GM21528 (cell line): Measurements from ENCODE around the gene MPO.

ENCODE experiments used
- ATAC-seq: cut with Tn5 transposase; IDR thresholded peaks from one replicate; pipeline ENCODE4 v1.9.1; 2021; ENCODE audit warnings: mild to moderate bottlenecking, moderate library complexity; ENCODE audit not compliant: unreplicated experiment, low FRiP score

MPO gene

DNA sequence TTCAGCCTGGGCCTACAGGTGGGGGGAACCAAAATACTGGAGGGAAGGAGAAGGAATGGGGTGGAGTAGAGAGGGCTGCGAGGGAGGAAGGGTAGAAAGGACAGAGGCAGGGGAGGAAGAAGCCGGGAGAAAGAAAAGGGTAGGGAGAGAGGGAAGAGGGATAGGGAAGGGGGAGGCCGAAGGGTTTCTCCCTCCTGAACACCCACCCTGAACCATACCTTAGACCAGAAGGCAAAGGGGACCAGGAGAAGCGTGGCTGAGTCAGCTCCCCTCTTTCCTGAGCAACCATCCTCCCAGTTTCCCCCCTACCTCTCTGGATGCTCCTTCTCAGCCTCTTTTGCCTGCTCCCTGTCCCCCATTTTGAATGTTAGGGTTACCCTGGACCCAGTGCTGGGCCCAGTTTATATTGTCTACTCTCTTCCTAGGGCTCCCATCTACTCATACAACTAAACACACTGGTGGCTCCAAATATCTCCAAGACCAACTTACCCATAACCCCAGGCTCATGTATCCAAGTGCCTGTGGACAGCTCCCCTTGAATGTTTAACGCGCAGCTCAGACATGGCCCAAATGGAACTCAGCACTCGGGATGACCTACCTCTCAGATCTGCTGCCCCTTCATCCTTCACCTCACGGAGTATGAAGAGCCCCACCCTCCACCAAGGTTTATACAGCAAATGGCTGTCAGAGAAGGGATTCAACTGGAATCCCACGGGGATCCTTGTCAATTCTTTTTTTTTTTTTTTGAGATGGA is 40.0 kb upstream of the MPO start:
- ATAC-seq = no peak

DNA sequence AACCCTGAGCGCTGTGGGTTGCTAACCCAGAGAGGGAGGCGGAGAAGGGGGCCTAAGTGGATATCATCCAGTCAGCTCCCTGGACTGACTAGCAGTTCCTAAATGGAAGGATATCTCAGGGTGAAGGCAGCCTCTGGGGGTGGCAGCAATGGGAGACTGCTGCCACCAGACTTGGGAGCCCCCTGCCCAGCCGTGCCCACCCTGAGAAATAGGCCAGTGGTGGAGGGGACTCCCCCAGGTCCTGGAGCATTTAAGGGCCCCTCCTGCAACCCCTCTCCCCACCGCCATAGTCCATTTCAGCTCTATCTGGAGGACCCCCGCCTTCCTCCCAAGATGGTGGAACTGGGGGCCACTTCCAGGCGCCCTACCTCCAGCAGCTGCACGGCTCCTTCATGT is 39.4 kb upstream of the MPO start:
- ATAC-seq = no peak

DNA sequence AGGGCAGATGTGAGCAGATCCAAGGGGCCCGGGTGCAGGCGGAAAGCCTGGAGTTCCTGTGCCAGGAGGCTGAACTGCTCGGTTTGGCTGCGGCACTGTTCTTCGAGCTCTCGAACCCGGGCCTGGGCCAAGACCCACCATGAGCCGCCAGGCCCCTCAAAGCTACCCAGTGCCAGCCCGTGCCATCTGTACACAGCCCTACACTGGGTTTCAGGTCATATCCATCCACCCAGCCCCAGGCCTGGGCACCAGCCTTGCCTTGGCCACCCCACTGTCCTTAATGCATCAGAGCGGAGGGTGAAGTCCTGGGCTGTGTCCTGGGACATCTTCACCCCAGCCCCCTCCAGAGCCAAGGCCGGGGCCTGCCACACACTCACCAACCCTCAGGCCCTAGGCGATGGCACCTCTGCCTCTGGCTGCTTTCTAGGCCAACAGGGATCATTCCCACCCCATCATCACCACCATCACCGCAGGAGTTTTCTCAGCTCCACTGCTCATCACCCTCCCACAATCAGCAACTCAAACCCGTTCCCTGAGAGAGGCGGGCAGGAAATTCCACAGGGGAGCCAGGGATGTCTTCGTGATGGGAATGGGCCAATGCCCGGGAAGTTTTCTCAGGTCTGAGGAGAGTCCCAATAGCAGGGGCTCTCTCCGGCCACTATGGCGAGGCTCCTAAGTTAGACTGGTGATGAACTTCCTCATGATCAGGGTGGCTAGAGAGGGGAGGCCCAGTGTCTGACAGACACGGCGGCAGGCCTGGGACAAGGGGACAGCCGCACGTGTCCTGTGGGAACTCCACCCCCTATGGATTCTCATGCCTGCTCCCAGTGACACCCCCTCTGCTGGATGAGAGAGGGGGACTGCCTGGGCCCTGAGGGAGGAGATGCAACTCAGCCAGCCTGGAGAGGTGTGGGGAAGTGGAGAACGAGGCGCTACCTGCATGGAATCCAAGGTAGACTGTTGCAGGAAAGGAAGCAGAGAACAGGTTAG is 38.7 kb upstream of the MPO start:
- no peak for ATAC-seq

DNA sequence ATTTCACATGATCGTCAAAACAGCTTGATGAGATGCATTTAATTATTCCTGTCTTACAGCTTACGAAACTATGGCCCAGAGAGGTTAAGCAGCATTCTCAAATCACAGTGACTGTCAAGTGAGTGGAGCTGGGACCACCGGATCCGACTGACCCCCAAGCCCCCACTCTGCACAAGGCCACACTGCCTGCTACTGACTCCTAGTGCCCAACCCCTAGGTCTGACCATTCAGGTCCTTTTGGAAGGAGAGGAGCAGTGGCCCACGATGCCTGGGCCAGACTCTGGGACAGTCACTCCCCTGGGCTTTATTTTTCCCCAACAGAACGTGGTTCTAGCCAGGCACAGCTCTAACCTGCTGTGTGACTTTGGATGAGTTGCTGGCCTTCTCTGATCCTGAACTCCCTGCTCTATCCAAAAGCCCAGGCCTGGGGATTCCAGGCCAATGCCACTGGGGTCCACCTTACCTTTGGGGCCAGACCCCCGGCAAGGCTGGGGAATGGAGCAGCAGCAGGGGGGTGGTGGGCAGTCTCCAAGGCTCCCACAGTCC is 38.0 kb upstream of the MPO start:
- ATAC-seq = no peak

DNA sequence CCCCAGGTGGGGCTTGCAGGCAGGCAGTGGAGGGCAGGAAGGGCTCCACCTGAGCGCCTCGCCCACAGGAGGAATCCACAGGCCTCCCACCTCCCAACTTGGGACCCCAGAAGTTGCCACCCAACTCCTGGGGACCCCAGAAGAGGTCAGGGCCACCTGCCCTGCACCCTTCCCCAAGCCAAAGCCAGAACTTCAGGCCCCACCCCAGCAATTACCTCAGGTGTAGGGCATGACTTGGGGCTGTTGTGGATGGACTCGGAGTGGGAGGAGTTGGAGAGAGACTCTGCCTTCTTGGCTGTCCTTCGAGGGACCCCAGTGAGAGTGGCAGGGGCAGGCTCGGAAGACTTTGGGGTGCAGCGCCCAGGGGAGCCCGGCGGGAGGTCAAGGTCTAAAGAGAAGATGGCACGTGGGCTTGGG is 37.3 kb upstream of the MPO start:
- no peak for ATAC-seq

DNA sequence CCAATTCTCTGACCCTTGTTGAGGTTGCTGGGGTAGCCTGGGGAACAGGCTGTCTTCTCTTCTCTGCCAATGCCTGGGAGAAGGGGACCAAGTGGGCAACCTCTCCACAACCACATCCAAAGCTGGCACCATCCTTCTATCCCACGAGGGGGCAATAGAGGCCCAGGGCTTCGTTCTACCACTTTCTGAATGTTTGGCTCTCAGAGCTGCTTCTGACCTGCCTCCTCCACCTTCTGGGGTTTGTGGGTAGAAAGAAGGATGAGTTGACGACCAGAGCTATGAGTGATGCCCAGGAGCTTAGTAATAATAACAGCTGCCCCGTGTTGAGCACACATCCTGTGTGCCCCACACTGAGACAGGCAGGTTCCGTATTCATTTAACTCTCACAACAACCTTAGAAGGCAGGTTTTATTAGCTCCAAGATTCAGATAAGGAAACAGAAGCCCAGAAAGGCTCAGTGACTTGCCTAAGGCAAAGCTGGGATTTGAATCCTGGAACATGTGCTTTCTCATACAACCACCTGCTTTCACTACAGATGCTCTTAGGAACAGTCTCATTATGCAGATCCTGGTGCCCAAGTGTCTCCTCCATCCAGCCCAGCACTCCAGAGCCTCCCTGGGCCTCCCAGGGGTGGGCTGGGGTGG is 36.8 kb upstream of the MPO start:
- ATAC-seq = no peak

DNA sequence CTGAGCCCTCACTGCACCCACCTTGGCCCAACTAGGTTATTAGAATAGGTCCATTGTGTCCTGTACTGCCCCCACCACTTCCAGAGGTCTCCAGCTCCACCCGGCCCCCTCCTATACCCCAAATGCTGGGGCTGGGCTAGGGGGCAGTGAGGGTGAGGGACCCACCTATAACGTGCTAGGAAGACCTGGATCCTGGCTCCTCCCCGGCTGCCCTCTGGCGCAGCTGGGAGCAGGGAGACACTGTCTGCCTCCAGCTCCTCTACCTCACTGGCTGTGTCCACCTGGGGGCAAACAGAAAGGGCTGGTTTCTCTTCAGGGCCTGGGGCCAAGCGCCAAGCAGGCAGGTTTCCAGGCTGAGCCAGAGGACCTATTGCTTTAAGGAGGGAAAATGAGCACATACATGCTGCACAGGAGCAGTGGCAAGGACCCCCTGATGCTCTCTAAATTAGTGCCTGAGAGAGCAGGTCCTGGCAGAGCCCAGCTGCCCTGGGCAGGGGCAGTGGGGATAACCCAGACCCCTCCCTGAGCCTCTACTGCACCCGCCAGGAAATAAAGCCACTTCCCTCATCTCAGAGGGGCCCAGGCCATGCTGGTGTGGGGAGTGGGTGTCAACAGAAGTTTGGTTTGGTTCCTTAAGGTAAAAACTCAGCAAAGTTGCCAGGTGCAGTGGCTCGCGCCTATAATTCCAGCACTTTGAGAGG is 35.7 kb upstream of the MPO start:
- no peak for ATAC-seq

DNA sequence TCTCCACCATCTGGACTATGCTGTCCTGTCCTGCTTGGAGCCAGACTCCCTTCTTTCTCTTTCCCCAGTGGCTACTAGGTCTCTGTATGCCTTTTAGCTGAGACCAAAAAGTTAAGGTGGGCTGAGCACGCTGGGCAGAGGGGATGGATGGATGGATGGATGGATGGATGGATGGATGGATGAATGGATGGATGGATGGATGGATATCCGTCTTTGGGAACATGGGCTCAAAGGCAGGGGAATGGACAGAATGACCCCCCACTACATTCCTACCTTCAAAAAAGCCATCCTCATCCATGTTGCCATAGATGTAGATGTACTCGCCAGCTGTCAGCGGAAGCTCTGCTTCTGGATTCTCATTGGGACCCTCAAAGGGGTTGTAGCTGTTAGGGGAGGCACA is 35.0 kb upstream of the MPO start:
- ATAC-seq = no peak

DNA sequence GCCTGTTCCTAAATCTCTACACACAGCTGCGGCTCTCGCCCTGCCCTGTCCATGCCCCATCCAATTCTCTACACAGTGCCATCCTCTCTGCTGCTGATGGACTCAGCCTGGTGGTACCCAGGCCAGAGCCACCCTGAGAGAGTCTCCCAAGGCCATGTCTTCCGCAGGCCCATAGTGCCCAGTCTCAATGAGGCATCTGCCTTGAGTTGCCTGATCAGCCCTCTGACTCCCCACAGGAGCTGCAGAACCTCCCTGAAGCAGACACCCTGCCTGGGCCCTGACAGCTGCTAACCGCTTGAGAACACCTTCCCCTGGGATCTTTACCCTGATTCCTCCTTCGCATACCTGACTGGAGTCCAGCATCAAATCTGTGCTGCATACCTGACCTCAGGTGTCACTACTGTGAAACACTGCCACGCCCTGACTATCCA is 34.6 kb upstream of the MPO start:
- no peak for ATAC-seq

DNA sequence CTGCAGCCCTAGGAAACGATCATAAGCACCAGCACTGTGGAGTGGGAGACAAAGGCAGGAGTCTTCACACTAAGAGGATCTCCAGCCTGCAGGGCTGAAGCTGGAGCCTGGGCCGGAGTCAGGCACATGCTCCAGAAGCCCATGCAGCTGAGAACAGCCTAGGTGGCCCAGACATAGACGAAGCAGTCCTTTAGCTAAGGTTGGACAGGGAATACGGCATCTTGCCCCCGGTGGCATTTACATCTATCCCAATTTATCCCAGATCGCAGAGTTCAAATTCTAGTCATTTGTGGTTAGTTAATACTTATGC is 33.9 kb upstream of the MPO start:
- ATAC-seq = no peak

DNA sequence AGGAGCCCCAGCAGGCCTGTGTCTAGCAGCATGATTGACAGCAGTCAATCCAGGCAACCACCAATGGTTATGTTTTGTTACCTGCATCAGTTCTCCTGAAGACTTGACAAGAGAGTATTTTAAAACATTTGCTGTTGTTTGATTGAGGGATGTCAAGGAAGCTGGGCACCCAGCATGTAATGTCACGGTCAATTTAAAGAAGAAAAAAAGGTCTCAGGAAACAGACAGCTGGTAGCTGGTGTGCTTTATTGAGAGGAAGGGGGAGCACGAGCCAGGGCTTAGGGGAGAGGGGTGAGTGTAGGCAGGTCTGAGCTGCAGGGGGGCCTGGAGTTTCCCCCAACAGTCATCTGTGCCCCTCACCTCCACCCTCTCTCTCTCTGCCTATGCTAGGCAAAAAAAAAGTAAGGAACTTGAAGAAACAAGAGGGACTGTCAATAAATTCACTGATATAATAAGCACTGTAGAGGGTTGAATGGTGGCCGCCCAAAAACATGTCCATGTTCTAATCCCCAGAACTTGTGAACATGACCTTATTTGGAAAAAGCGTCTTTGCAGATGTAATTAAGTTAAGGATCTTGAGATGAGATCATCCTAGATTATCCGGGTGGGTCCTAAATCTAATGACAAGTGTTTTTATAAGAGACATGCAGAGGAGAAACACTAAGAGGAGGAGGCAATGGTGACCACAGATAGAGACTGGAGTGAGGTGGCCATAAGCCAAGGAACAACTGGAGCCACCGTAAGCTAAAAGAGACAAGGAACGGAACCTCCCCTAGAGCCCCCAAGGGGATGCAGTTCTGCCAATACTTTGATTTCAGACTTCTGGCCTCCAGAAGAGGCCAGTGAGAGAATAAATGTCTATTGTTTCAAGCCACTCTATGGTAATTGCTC is 33.3 kb upstream of the MPO start:
- no peak for ATAC-seq

DNA sequence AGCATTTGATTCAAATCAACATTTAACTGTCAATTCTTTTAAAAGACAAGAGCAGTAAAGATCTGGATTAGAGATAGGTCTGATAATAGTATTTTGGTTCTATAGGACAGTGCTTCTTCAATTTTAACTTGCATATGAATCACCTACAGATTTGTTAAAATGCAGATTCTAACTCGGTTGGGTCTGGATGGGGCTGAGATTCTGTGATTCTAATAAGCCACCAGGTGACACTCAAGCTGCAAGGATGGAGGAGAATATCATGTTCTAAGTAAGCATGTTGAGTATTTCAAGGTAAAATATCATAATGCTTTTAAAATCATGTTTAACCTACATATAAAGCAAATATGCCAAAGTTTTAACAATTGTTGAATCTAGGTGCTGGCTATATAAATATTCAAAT is 32.1 kb upstream of the MPO start:
- ATAC-seq = no peak

DNA sequence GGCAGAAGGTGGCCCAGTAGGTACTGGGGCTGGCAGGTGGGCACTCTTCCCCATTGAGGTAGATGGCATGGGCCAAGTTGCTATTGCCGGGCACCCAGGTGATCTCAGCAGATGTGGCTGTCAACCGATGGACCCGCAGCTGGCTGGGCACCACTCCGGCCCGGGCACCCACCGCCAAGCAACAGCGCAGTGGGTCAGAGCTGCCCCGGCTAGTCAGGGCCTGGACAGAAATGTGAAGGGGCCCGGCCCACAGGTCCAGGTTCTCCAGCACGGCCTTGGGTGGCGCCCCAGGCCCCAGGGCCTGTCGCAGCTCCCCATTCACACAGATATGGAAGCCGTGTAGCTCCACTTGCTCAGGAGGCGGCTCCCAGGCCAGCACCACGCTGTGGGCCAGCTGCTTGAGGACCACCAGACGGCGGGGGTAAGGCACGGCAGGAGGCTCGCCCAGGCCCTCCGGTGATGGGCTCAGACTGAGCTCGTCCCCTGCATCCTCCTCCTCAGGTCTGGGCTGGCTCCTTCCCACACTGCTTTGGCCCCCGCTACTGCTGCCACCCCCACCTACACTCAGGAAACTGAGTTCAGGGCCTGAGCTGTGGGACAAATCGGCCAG is 31.4 kb upstream of the MPO start:
- no peak for ATAC-seq

DNA sequence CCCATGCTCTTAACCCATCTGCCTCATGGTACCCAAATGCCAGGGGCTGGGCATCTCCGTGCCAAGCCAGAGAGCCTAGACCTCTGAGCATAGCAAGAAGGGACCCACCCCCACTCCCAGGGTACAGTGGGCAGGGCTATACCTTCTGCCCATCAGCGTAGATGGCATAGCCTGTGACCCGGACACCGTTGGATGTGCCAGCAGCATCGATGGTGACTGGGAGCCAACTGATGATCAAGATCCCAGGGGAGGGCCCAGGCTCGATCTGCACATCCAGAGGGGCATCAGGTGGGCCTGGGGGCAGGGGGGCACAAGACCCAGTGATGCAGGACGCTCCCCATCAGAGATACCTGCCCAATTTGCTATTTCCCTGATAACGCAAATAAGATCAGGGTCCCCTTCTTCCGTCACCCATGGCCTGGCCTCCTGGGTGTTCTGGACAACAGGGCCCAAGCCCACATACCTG is 30.7 kb upstream of the MPO start:
- no peak for ATAC-seq

DNA sequence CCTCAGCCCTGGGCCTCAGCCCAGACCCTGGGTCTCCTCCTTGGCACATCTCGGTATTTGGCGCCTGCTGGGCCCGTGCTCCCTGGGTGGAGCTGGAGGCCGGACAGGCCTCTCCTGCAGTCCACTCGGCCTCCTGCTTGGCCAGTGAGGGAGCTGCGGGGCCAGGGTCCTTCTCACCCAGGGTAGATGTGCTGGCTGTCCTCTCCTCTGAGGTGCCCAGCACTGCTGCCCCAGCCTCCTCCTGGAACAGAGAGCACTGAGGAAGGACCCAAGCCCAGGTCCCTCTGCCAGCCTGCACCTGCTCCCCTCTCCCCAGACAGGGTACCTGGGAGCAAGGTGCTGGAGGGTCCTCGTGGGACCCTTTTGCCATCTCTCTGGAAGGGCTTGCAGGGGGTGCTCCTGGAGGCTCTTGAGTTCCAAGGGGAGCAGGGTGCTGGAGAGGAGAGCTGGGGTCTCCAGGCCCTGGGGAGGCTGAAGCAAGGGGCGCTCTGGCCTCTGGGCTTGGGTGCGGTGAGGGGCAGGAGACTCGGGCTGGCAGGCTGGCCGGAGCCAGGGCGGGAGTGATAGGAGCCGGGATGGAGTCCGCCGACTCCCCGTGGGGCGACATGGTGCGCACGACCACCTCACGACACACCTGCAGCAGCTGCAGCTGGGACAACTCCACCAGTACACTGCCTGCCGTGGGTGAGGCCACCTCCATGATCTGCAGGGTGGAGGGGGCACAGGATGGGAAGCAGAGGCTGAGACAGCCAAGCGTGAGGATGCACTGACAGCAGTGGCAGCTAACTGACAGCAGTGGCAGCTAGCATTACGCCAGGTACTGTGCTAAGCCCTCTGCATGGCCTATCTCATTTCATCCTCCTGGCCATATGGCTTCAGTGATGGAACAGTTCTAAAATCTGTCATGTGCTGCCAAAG is 30.0 kb upstream of the MPO start:
- ATAC-seq = no peak

DNA sequence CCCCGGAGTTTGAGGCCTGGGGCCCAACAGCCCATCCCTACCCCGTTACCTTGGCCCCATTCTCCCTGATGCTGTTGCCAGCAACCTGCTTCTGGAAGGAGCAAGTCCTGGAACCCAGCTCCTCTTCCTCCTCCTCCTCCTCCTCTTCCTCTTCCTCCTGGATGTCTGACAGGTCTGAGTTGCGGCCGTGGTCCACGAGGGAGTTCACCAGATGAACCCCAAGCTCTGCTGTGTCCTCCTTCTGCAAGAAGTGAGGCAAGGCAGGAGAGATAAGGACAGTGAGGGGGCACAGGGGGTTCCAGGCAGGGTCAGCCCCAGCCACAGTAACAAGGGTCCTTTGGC is 29.2 kb upstream of the MPO start:
- ATAC-seq = no peak

DNA sequence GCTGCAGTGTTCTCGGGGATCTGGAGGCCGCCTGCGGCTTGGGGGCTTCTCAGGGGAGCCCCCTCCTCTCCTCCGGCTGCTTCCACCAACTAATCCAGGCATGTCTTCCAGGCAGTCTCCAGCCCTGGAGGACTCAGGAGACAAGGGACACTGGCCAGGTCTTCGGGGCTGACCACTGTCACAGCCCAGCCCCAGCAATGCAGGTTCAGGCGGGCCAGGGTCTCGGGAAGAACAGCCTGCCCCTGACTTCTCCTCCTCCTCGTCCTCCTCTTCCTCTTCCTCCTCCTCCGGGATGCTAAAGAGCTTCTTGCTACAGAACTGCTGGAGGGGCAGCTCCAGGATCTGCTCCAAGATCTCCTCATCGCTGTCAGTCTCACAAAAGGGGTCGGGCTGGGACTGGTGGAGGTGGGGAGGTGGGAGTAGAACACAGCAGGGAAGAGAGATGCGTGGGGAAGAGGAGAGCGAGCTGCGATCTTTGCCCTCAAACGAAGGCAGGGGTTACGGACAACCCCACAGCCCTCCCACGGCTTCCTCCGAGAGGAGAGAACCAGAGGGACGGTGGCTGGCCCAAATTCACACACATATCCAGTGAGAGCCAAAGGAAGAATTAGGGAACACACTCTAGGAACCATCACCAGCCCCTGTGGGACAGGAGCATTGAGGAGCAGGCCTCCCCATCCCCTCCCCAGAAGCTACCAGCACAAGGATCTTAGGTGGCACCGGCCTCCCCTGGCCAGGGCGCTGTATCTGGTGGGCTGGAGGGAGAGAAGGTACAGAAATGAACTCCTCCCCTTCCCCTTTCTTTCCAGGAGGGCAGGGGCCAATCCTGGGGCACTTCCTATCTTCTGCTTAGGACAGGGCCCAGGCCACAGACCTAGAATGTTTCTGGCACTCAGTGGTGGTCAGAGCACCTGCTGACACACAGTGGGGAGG is 28.5 kb upstream of the MPO start:
- no peak for ATAC-seq
